ENCODE results near the gene NRXN3.

NRXN3 gene

DNA sequence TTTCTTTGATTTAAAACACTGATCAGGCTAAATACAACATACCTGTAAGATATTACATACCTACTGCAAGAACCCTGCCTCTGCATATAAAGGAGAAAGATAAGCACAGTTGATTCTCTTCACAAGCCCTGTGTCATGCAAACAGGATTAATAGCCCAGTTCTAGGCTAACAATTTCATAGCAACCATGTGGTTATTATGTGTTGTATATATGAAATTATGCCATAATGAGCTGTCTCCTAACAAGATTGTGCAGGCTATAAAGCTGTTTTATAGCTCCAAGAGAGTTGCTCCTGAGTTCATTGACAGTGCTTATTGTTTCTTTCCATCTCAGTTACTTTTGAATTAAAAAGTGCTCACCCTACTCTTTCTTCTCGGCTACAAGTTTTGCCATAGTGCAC lies 1431.9 kb downstream of the NRXN3 start:
- Histone ChIP-seq H3K27me3 (ENCODE audit: control insufficient read depth, insufficient read depth, low read length, poor library complexity, severe bottlenecking) (no peaks in the 10 kb centered on the region), H3K27ac (ENCODE audit: insufficient read depth, low read depth, low read length, poor library complexity, severe bottlenecking) (no peak overlapping the region), H3K4me1 (ENCODE audit: control insufficient read depth, insufficient read depth, low read length) (no peaks in the 10 kb centered on the region), H3K4me3 (ENCODE audit: insufficient read depth, low read depth, low read length) (no peak overlapping the region), H3K9me3 (ENCODE audit: control insufficient read depth, low read length) (no peaks in the 10 kb centered on the region), H3K36me3 (ENCODE audit: control insufficient read depth, insufficient read depth, low read length) (no peaks in the 10 kb centered on the region)
- 87 to 93% methylated on average over 1 of the region's 1 CpG for WGBS, 2 experiments

- 91 to 92% methylated on average over 2 of the region's 3 CpGs for WGBS, 2 experiments
- no peaks in the 10 kb centered on the region for H3K27me3 ChIP-seq (ENCODE audit: control insufficient read depth, insufficient read depth, low read length, poor library complexity, severe bottlenecking)
- H3K9me3 ChIP-seq (ENCODE audit: control insufficient read depth, low read length) = no peaks in the 10 kb centered on the region
- no peaks in the 10 kb centered on the region for H3K4me1 ChIP-seq (ENCODE audit: control insufficient read depth, insufficient read depth, low read length)
- H3K27ac ChIP-seq (ENCODE audit: insufficient read depth, low read depth, low read length, poor library complexity, severe bottlenecking) = no peak overlapping the region
- no peaks in the 10 kb centered on the region for H3K36me3 ChIP-seq (ENCODE audit: control insufficient read depth, insufficient read depth, low read length)
- H3K4me3 ChIP-seq (ENCODE audit: insufficient read depth, low read depth, low read length) = no peak overlapping the region
Measured at GRCh38 chr14:79602742-79603141, 1432.6 kb downstream of the NRXN3 start.

GRCh38 chr14:79605849-79606248 lies 1435.7 kb downstream of the NRXN3 start:
- H3K9me3 ChIP-seq (ENCODE audit: control insufficient read depth, low read length) = no peaks in the 10 kb centered on the region
- H3K36me3 ChIP-seq (ENCODE audit: control insufficient read depth, insufficient read depth, low read length) = no peaks in the 10 kb centered on the region
- H3K27ac ChIP-seq (ENCODE audit: insufficient read depth, low read depth, low read length, poor library complexity, severe bottlenecking) = no peak overlapping the region
- 92 to 94% methylated on average over 4 of the region's 4 CpGs for WGBS, 2 experiments
- H3K27me3 ChIP-seq (ENCODE audit: control insufficient read depth, insufficient read depth, low read length, poor library complexity, severe bottlenecking) = no peaks in the 10 kb centered on the region
- no peak overlapping the region for H3K4me3 ChIP-seq (ENCODE audit: insufficient read depth, low read depth, low read length)
- H3K4me1 ChIP-seq (ENCODE audit: control insufficient read depth, insufficient read depth, low read length) = no peaks in the 10 kb centered on the region

DNA sequence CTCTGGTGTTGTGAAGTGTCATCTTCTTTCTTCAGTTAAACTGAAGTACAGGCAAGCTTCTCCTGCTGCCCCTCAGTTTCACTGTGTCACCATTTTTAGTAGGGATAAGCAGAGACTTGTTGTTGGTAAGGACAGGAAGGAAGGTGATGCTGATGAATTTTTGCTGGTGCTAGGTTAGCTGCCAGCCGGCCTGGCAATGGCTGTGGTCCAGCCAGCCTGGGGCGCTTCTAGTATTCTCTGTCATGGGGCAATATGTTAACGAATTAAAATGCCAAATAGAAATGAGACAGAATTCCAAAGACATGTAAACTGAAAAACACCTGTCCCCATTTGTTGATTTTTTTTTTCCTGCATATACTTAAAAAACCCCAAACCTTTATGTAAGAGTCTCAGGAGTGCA lies 1438.3 kb downstream of the NRXN3 start:
- Histone ChIP-seq H3K4me1 (ENCODE audit: control insufficient read depth, insufficient read depth, low read length) (no peaks in the 10 kb centered on the region), H3K27ac (ENCODE audit: insufficient read depth, low read depth, low read length, poor library complexity, severe bottlenecking) (no peak overlapping the region), H3K9me3 (ENCODE audit: control insufficient read depth, low read length) (no peaks in the 10 kb centered on the region), H3K4me3 (ENCODE audit: insufficient read depth, low read depth, low read length) (no peak overlapping the region), H3K27me3 (ENCODE audit: control insufficient read depth, insufficient read depth, low read length, poor library complexity, severe bottlenecking) (no peaks in the 10 kb centered on the region), H3K36me3 (ENCODE audit: control insufficient read depth, insufficient read depth, low read length) (no peaks in the 10 kb centered on the region)
- WGBS, 2 experiments = 92 to 93% methylated on average over 3 of the region's 3 CpGs

GRCh38 chr14:79613625-79614024 lies 1443.5 kb downstream of the NRXN3 start:
- 88% methylated on average over 5 of the region's 5 CpGs for WGBS, 2 experiments
- Histone ChIP-seq H3K4me3 (ENCODE audit: insufficient read depth, low read depth, low read length) (no peak overlapping the region), H3K9me3 (ENCODE audit: control insufficient read depth, low read length) (no peaks in the 10 kb centered on the region), H3K27me3 (ENCODE audit: control insufficient read depth, insufficient read depth, low read length, poor library complexity, severe bottlenecking) (no peaks in the 10 kb centered on the region), H3K36me3 (ENCODE audit: control insufficient read depth, insufficient read depth, low read length) (no peaks in the 10 kb centered on the region), H3K4me1 (ENCODE audit: control insufficient read depth, insufficient read depth, low read length) (no peaks in the 10 kb centered on the region), H3K27ac (ENCODE audit: insufficient read depth, low read depth, low read length, poor library complexity, severe bottlenecking) (no peak overlapping the region)

DNA sequence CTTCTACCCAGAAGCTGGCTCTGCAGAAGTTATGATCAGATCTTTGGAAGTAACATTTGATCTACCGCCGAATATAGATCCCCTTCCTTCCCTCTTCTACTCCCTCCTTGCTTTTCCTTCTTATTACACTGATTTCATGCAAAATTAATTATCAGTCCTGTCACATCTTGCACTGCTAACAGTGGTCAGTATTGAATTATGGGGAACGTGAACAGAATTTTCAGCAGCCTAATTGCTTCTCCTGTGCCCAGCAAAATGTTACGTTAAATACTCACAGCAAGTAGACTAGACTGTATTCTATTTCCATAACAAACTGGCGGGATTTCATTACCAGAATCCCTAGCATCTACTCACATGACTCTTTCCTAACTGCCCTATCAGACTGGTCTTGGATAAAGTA lies 1444.3 kb downstream of the NRXN3 start:
- H3K4me3 ChIP-seq (ENCODE audit: insufficient read depth, low read depth, low read length) = no peak overlapping the region
- 92 to 95% methylated on average over 5 of the region's 5 CpGs for WGBS, 2 experiments
- no peaks in the 10 kb centered on the region for H3K4me1 ChIP-seq (ENCODE audit: control insufficient read depth, insufficient read depth, low read length)
- H3K36me3 ChIP-seq (ENCODE audit: control insufficient read depth, insufficient read depth, low read length) = no peaks in the 10 kb centered on the region
- H3K27me3 ChIP-seq (ENCODE audit: control insufficient read depth, insufficient read depth, low read length, poor library complexity, severe bottlenecking) = no peaks in the 10 kb centered on the region
- no peaks in the 10 kb centered on the region for H3K9me3 ChIP-seq (ENCODE audit: control insufficient read depth, low read length)
- H3K27ac ChIP-seq (ENCODE audit: insufficient read depth, low read depth, low read length, poor library complexity, severe bottlenecking) = no peak overlapping the region

- no peak overlapping the region for H3K27ac ChIP-seq (ENCODE audit: insufficient read depth, low read depth, low read length, poor library complexity, severe bottlenecking)
- no peaks in the 10 kb centered on the region for H3K27me3 ChIP-seq (ENCODE audit: control insufficient read depth, insufficient read depth, low read length, poor library complexity, severe bottlenecking)
- H3K4me3 ChIP-seq (ENCODE audit: insufficient read depth, low read depth, low read length) = no peak overlapping the region
- H3K4me1 ChIP-seq (ENCODE audit: control insufficient read depth, insufficient read depth, low read length) = no peaks in the 10 kb centered on the region
- no peaks in the 10 kb centered on the region for H3K36me3 ChIP-seq (ENCODE audit: control insufficient read depth, insufficient read depth, low read length)
- H3K9me3 ChIP-seq (ENCODE audit: control insufficient read depth, low read length) = no peaks in the 10 kb centered on the region
Measured at GRCh38 chr14:79627058-79627457, 1456.9 kb downstream of the NRXN3 start.

- H3K36me3 ChIP-seq (ENCODE audit: control insufficient read depth, insufficient read depth, low read length) = no peaks in the 10 kb centered on the region
- no peaks in the 10 kb centered on the region for H3K9me3 ChIP-seq (ENCODE audit: control insufficient read depth, low read length)
- no peaks in the 10 kb centered on the region for H3K27me3 ChIP-seq (ENCODE audit: control insufficient read depth, insufficient read depth, low read length, poor library complexity, severe bottlenecking)
- no peak overlapping the region for H3K27ac ChIP-seq (ENCODE audit: insufficient read depth, low read depth, low read length, poor library complexity, severe bottlenecking)
- no peak overlapping the region for H3K4me3 ChIP-seq (ENCODE audit: insufficient read depth, low read depth, low read length)
- 83 to 87% methylated on average over 6 of the region's 6 CpGs for WGBS, 2 experiments
- no peaks in the 10 kb centered on the region for H3K4me1 ChIP-seq (ENCODE audit: control insufficient read depth, insufficient read depth, low read length)
Measured at GRCh38 chr14:79629411-79630287, 1459.5 kb downstream of the NRXN3 start.

DNA sequence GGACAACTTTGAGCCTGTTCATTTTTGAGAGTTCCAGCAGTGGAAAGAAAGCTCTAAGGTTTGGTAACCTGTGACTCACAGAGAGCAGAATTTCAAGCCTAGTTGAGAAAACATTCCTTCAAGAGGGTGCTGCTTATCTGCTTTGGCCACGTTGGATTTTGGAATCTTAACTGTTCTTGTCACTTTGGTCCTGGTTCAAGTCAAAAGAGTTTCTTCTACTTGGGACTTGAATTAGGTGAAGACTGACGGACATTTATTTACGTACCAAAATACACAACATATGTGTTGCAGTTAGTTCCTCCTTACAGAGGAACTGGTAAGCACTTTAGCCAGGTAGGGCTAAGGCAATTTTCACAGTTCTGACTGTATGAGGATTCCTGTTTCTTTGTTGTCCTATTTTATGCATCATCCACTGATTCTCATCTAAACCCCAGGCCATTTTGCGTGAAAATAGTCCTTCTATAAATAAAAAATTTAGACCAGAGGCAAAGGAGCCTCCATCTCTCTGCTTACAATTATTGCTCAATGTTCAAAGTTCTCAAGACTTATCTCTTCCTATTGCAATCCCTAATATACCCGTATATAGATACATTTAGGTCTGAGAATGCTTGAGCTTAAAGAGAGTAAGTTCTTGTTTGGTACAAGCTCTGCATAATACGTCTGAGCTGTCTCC lies 1460.3 kb downstream of the NRXN3 start:
- 88 to 90% methylated on average over 5 to 6 of the region's 6 CpGs for WGBS, 2 experiments
- no peak overlapping the region for H3K27ac ChIP-seq (ENCODE audit: insufficient read depth, low read depth, low read length, poor library complexity, severe bottlenecking)
- no peak overlapping the region for H3K4me3 ChIP-seq (ENCODE audit: insufficient read depth, low read depth, low read length)
- H3K36me3 ChIP-seq (ENCODE audit: control insufficient read depth, insufficient read depth, low read length) = no peaks in the 10 kb centered on the region
- H3K27me3 ChIP-seq (ENCODE audit: control insufficient read depth, insufficient read depth, low read length, poor library complexity, severe bottlenecking) = no peaks in the 10 kb centered on the region
- no peaks in the 10 kb centered on the region for H3K9me3 ChIP-seq (ENCODE audit: control insufficient read depth, low read length)
- no peaks in the 10 kb centered on the region for H3K4me1 ChIP-seq (ENCODE audit: control insufficient read depth, insufficient read depth, low read length)

DNA sequence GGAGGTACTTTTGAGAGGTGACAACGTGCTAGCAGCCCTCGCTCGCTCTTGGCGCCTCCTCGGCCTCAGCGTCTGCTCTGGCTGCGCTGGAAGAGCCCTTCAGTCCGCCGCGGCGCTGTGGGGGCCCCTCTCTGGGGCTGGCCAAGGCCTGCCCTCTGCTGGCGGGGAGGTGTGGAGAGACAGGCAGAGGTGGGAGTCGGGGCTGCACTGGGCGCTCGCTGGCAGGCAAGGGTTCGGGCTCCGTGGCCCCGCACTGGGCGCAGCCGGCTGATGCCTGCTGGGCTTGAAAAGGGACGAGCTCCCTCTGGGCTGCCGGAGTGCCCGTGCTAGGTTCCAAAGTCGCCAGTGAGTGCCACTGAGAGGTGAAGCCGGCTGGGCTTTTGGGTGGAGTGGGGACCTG lies 1461.1 kb downstream of the NRXN3 start:
- Histone ChIP-seq H3K36me3 (ENCODE audit: control insufficient read depth, insufficient read depth, low read length) (no peaks in the 10 kb centered on the region), H3K4me1 (ENCODE audit: control insufficient read depth, insufficient read depth, low read length) (no peaks in the 10 kb centered on the region), H3K4me3 (ENCODE audit: insufficient read depth, low read depth, low read length) (no peak overlapping the region), H3K9me3 (ENCODE audit: control insufficient read depth, low read length) (no peaks in the 10 kb centered on the region), H3K27me3 (ENCODE audit: control insufficient read depth, insufficient read depth, low read length, poor library complexity, severe bottlenecking) (no peaks in the 10 kb centered on the region), H3K27ac (ENCODE audit: insufficient read depth, low read depth, low read length, poor library complexity, severe bottlenecking) (no peak overlapping the region)
- WGBS, 2 experiments = 88 to 89% methylated on average over 25 of the region's 25 CpGs
